SU-DHL-6 (cell line): Measurements from ENCODE around the gene SCYGR2.

Experiments
- H2AFZ ChIP-seq: fragments of 200-600 bp; sonication (generic); 2 replicates; pipeline ENCODE4 v1.6.1; 2014; ENCODE audit warnings: low read depth, mild to moderate bottlenecking, moderate library complexity, mixed read lengths, antibody characterized with exemption, low read length; ENCODE audit not compliant: severe bottlenecking
- H3F3A ChIP-seq: fragments of 200-600 bp; shearing (Covaris generic); 2 replicates; pipeline ENCODE4 v1.6.0; 2016; ENCODE audit warnings: antibody characterized with exemption, mild to moderate bottlenecking; ENCODE audit not compliant: insufficient read depth
- H3K27ac ChIP-seq: fragments of 200-600 bp; sonication (generic); 2 replicates; pipeline ENCODE4 v1.5.1; 2016; ENCODE audit warnings: low read depth, mild to moderate bottlenecking, low read length, moderate library complexity, mixed read lengths
- H3K27me3 ChIP-seq: fragments of 200-600 bp; sonication (generic), shearing (Covaris generic); 2 replicates; pipeline ENCODE4 v1.6.0; 2014; ENCODE audit warnings: mild to moderate bottlenecking, low read length
- H3K36me3 ChIP-seq: fragments of 200-600 bp; sonication (generic); 2 replicates; pipeline ENCODE4 v1.6.1; 2014; ENCODE audit warnings: mild to moderate bottlenecking, low read length, mixed read lengths
- H3K4me2 ChIP-seq: fragments of 300-600, 200-600 bp; shearing (Covaris generic), sonication (generic); 2 replicates; pipeline ENCODE4 v1.6.0; 2014; ENCODE audit warnings: low read length, low read depth, mild to moderate bottlenecking; ENCODE audit not compliant: poor library complexity, severe bottlenecking
- H3K4me3 ChIP-seq: fragments of 200-600 bp; sonication (generic); 2 replicates; pipeline ENCODE4 v1.5.1; 2014; ENCODE audit warnings: antibody characterized with exemption, low read length, mild to moderate bottlenecking, mixed read lengths; ENCODE audit not compliant: insufficient read depth, poor library complexity, severe bottlenecking
- H3K79me2 ChIP-seq: fragments of 200-600 bp; sonication (generic); 2 replicates; pipeline ENCODE4 v1.6.1; 2014; ENCODE audit warnings: mild to moderate bottlenecking, low read length, moderate library complexity; ENCODE audit not compliant: insufficient read depth
- H3K9ac ChIP-seq: fragments of 200-600 bp; sonication (generic); 2 replicates; pipeline ENCODE4 v1.7.0; 2014; ENCODE audit warnings: mild to moderate bottlenecking, low read length
- H3K9me2 ChIP-seq: fragments of 200-600 bp; sonication (generic); replicated peaks from 2 replicates; pipeline ENCODE4 v1.6.1; 2014; ENCODE audit warnings: low read length; ENCODE audit not compliant: insufficient read depth
- H3K9me3 ChIP-seq: fragments of 200-600 bp; sonication (generic); 2 replicates; pipeline ENCODE4 v1.6.1; 2014; ENCODE audit warnings: low read length, mixed read lengths; ENCODE audit not compliant: insufficient read depth
- H4K20me1 ChIP-seq: fragments of 200-600 bp; sonication (generic); 2 replicates; pipeline ENCODE4 v1.6.1; 2014; ENCODE audit warnings: low read depth, mild to moderate bottlenecking, antibody characterized with exemption, low read length, moderate library complexity, mixed read lengths
- CTCF ChIP-seq: fragments of 200-600 bp; sonication (generic); IDR thresholded peaks from one replicate; pipeline ENCODE4 v1.5.1; 2017; ENCODE audit warnings: antibody characterized with exemption, mild to moderate bottlenecking, low read length, moderate library complexity; ENCODE audit not compliant: insufficient read depth, poor library complexity, severe bottlenecking
- EZH2phosphoT487 ChIP-seq: fragments of 200-600 bp; sonication (generic), shearing (Covaris generic); conservative IDR thresholded peaks from 2 replicates; pipeline ENCODE4 v1.6.1; 2018; ENCODE audit warnings: mild to moderate bottlenecking, antibody characterized with exemption, low read length, moderate library complexity, mixed read lengths

Gene SCYGR2

GRCh38 chr2:227582369-227582768 lies 16.3 kb upstream of the SCYGR2 start:
- Histone ChIP-seq H3K4me2 (no peak overlapping the region), H4K20me1 (no peaks in the 10 kb centered on the region), H3K9me3 (no peaks in the 10 kb centered on the region), H3K9me2 (no peaks in the 10 kb centered on the region), H3K27me3 (no peaks in the 10 kb centered on the region), H3K4me3 (no peak overlapping the region), H3F3A (no peaks in the 10 kb centered on the region), H2AFZ (no peak overlapping the region), H3K36me3 (no peaks in the 10 kb centered on the region), H3K27ac (no peak overlapping the region), H3K9ac (no peak overlapping the region), H3K79me2 (no peaks in the 10 kb centered on the region)
- TF ChIP-seq EZH2phosphoT487 (no peak), CTCF (no peak)

GRCh38 chr2:227592694-227593387 lies 5.9 kb upstream of the SCYGR2 start:
- peaks cover 3% of the 10 kb centered on the region; the same call in 1 of the 2 replicates for H3K27me3 ChIP-seq
- H3K4me3 ChIP-seq = no peak overlapping the region
- no peak overlapping the region for H3K27ac ChIP-seq
- H3K36me3 ChIP-seq = no peaks in the 10 kb centered on the region
- no peaks in the 10 kb centered on the region for H3K9me2 ChIP-seq
- TF ChIP-seq EZH2phosphoT487 (no peak), CTCF (no peak)
- H3K79me2 ChIP-seq = no peaks in the 10 kb centered on the region
- H3K9ac ChIP-seq = no peak overlapping the region
- no peaks in the 10 kb centered on the region for H3F3A ChIP-seq
- H3K4me2 ChIP-seq = no peak overlapping the region
- no peaks in the 10 kb centered on the region for H3K9me3 ChIP-seq
- H4K20me1 ChIP-seq = no peaks in the 10 kb centered on the region
- H2AFZ ChIP-seq = no peak overlapping the region

GRCh38 chr2:227595797-227596196 lies 2.9 kb upstream of the SCYGR2 start:
- Histone ChIP-seq H3K4me3 (no peak overlapping the region), H3K79me2 (no peaks in the 10 kb centered on the region), H3K9me3 (no peaks in the 10 kb centered on the region)

More at GRCh38 chr2:227595797-227596196, 2.9 kb upstream of the SCYGR2 start:
- H3K27ac ChIP-seq = no peak overlapping the region
- no peaks in the 10 kb centered on the region for H3K9me2 ChIP-seq
- no peak for TF ChIP-seq EZH2phosphoT487
- no peak for TF ChIP-seq CTCF
- H3K9ac ChIP-seq = no peak overlapping the region
- H2AFZ ChIP-seq = no peak overlapping the region
- no peaks in the 10 kb centered on the region for H3K27me3 ChIP-seq
- no peaks in the 10 kb centered on the region for H4K20me1 ChIP-seq
- H3F3A ChIP-seq = no peaks in the 10 kb centered on the region
- H3K4me2 ChIP-seq = no peak overlapping the region
- H3K36me3 ChIP-seq = no peaks in the 10 kb centered on the region
